ENCODE measurements around the gene AADAC. TPM values are rescaled to one million over a fixed set of nuclear protein-coding genes. Genes with fewer than 3 reads are reported as not detected.
"Not testable (repeated sequence)": the region's sequence is repeated elsewhere in the genome, so short reads cannot be mapped to it uniquely, and the experiment has no call there.

The AADAC gene
- total and polyA plus RNA-seq, 2 donors (not counting 1 experiment from before 2014, with no cell fraction given): 0.17 TPM; not detected in 1

DNA sequence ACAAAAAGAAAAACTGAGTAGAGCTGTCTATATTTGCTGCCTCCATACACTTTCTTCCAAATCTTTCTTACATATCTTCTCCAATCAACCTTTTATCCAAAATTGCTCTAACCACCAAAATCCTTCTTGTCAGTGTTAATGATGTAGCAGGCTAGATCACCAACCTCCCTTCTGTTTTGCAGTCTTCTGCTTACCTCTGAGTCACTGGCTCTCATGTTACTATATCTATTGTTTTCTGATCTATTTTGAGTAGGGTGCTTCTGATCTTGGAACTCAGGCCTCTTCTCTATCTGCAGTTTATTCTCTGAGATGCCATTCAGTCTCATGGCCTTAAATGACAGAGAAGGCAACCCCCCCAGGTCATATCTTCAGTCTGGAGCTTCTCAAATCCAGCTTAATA is 26.3 kb upstream of the AADAC start:
- no peak overlapping the region for H3K4me3 ChIP-seq (replicated peaks in 1 of 4; ENCODE audit: control extremely low read depth in 1 of 4, insufficient read depth in 1 of 4, low read depth in 3 of 4, low read length in 4 of 4)
- H3K27ac ChIP-seq (ENCODE audit: insufficient read depth, low read length): no peak overlapping the region
- H3K27me3 ChIP-seq (ENCODE audit: control insufficient read depth, insufficient read depth, low read length): no peaks in the 10 kb centered on the region
- no peak overlapping the region for H2AFZ ChIP-seq (ENCODE audit: low read length)
- H3K9ac ChIP-seq (ENCODE audit: insufficient read depth, low read length): no peak overlapping the region
- no peaks in the 10 kb centered on the region for H3K36me3 ChIP-seq (ENCODE audit: control insufficient read depth, insufficient read depth, low read length)
- no peaks in the 10 kb centered on the region for H3K4me1 ChIP-seq (ENCODE audit: control insufficient read depth, extremely low read depth, insufficient read depth, low read length)
- H3K9me3 ChIP-seq (ENCODE audit: control insufficient read depth, insufficient read depth, low read depth, low read length): no peaks in the 10 kb centered on the region
- TF ChIP-seq EZH2 (IDR thresholded peaks at IDR 0.05; ENCODE audit: low read length, missing control alignments): no peak
- TF ChIP-seq, protein P1, sequence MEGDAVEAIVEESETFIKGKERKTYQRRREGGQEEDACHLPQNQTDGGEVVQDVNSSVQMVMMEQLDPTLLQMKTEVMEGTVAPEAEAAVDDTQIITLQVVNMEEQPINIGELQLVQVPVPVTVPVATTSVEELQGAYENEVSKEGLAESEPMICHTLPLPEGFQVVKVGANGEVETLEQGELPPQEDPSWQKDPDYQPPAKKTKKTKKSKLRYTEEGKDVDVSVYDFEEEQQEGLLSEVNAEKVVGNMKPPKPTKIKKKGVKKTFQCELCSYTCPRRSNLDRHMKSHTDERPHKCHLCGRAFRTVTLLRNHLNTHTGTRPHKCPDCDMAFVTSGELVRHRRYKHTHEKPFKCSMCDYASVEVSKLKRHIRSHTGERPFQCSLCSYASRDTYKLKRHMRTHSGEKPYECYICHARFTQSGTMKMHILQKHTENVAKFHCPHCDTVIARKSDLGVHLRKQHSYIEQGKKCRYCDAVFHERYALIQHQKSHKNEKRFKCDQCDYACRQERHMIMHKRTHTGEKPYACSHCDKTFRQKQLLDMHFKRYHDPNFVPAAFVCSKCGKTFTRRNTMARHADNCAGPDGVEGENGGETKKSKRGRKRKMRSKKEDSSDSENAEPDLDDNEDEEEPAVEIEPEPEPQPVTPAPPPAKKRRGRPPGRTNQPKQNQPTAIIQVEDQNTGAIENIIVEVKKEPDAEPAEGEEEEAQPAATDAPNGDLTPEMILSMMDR (conservative IDR thresholded peaks at IDR 0.05 in 1 of 2, IDR thresholded peaks at IDR 0.05 in 1 of 2; ENCODE audit: low read depth in 1 of 2, low read length in 2 of 2): no peak
- no peaks in the 10 kb centered on the region for H4K20me1 ChIP-seq (ENCODE audit: control insufficient read depth, extremely low read depth, insufficient read depth, low read length)
- H3K79me2 ChIP-seq (ENCODE audit: control insufficient read depth, insufficient read depth, low read length): no peaks in the 10 kb centered on the region
- no peak overlapping the region for H3K4me2 ChIP-seq (ENCODE audit: extremely low read depth, insufficient read depth, low read length)
- DNase-seq (ENCODE audit: low read depth in 2 of 2): peak in 1 of 2 donors; percentile 48

DNA sequence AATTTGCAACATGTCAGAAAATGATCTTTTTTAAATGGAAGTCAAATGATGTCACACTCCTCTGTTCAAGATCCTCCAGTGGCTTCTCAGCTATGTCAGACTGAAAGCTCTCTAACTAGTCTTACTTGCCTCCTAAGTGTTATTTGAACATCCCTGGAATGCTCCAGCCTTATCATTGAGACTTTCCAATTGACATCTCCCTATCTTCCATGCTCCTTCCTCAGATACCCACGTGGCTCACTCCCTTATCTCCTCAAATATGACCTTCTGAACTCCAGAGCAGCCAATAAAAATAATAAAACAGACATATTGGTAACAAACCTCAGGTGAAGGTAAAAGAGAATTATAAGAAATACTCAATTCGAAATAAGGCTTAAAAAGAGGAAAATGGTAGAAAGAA is 25.5 kb upstream of the AADAC start:
- H3K4me2 ChIP-seq (ENCODE audit: extremely low read depth, insufficient read depth, low read length): no peak overlapping the region
- no peaks in the 10 kb centered on the region for H3K9me3 ChIP-seq (ENCODE audit: control insufficient read depth, insufficient read depth, low read depth, low read length)
- H3K9ac ChIP-seq (ENCODE audit: insufficient read depth, low read length): no peak overlapping the region
- H4K20me1 ChIP-seq (ENCODE audit: control insufficient read depth, extremely low read depth, insufficient read depth, low read length): no peaks in the 10 kb centered on the region
- no peaks in the 10 kb centered on the region for H3K36me3 ChIP-seq (ENCODE audit: control insufficient read depth, insufficient read depth, low read length)
- no peak overlapping the region for H3K27ac ChIP-seq (ENCODE audit: insufficient read depth, low read length)
- TF ChIP-seq, protein P1 (conservative IDR thresholded peaks at IDR 0.05 in 1 of 2, IDR thresholded peaks at IDR 0.05 in 1 of 2; ENCODE audit: low read depth in 1 of 2, low read length in 2 of 2): no peak
- no peak for TF ChIP-seq EZH2 (IDR thresholded peaks at IDR 0.05; ENCODE audit: low read length, missing control alignments)
- no peak overlapping the region for H2AFZ ChIP-seq (ENCODE audit: low read length)
- no peak overlapping the region for H3K4me3 ChIP-seq (replicated peaks in 1 of 4; ENCODE audit: control extremely low read depth in 1 of 4, insufficient read depth in 1 of 4, low read depth in 3 of 4, low read length in 4 of 4)
- no peaks in the 10 kb centered on the region for H3K27me3 ChIP-seq (ENCODE audit: control insufficient read depth, insufficient read depth, low read length)
- no peaks in the 10 kb centered on the region for H3K79me2 ChIP-seq (ENCODE audit: control insufficient read depth, insufficient read depth, low read length)
- DNase-seq (ENCODE audit: low read depth in 2 of 2): no peak
- H3K4me1 ChIP-seq (ENCODE audit: control insufficient read depth, extremely low read depth, insufficient read depth, low read length): no peaks in the 10 kb centered on the region

DNA sequence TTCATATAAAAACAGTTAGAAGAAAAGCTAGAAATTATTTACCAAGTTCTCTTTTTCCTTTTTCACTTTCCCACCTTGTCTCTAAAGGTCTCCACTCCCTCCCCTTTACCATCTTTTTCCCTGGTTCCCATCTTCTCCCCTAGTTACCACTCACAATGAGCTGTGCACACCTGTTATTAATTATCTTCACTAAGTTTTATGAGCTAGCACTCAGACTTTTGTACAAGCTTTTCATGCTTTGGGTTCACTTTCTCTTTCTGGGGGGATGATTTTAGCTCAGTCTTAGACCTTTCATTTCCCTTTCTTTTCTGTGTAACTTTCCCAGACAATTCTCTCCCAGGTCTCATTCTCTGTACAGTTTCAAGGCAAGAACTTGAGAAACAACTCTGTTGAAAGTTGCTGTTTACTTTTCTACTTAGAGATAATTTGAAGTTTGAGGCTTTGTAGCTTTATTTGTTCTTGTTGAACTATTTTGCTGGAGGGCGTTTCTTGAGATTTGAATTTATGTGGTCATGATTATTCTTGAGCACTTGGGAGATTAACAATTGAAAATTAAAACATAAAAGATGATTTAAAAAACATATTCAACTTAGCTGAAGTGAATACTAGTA is 24.0 kb upstream of the AADAC start:
- Histone ChIP-seq H4K20me1 (ENCODE audit: control insufficient read depth, extremely low read depth, insufficient read depth, low read length) (no peaks in the 10 kb centered on the region), H3K4me1 (ENCODE audit: control insufficient read depth, extremely low read depth, insufficient read depth, low read length) (no peaks in the 10 kb centered on the region), H2AFZ (ENCODE audit: low read length) (no peak overlapping the region), H3K9me3 (ENCODE audit: control insufficient read depth, insufficient read depth, low read depth, low read length) (no peaks in the 10 kb centered on the region), H3K36me3 (ENCODE audit: control insufficient read depth, insufficient read depth, low read length) (no peaks in the 10 kb centered on the region), H3K9ac (ENCODE audit: insufficient read depth, low read length) (no peak overlapping the region), H3K4me2 (ENCODE audit: extremely low read depth, insufficient read depth, low read length) (no peak overlapping the region), H3K4me3 (replicated peaks in 1 of 4; ENCODE audit: control extremely low read depth in 1 of 4, insufficient read depth in 1 of 4, low read depth in 3 of 4, low read length in 4 of 4) (no peak overlapping the region), H3K79me2 (ENCODE audit: control insufficient read depth, insufficient read depth, low read length) (no peaks in the 10 kb centered on the region), H3K27me3 (ENCODE audit: control insufficient read depth, insufficient read depth, low read length) (no peaks in the 10 kb centered on the region), H3K27ac (ENCODE audit: insufficient read depth, low read length) (no peak overlapping the region)
- TF ChIP-seq, protein P1 (conservative IDR thresholded peaks at IDR 0.05 in 1 of 2, IDR thresholded peaks at IDR 0.05 in 1 of 2; ENCODE audit: low read depth in 1 of 2, low read length in 2 of 2): no peak
- TF ChIP-seq EZH2 (IDR thresholded peaks at IDR 0.05; ENCODE audit: low read length, missing control alignments): no peak
- no peak for DNase-seq (ENCODE audit: low read depth in 2 of 2)

DNA sequence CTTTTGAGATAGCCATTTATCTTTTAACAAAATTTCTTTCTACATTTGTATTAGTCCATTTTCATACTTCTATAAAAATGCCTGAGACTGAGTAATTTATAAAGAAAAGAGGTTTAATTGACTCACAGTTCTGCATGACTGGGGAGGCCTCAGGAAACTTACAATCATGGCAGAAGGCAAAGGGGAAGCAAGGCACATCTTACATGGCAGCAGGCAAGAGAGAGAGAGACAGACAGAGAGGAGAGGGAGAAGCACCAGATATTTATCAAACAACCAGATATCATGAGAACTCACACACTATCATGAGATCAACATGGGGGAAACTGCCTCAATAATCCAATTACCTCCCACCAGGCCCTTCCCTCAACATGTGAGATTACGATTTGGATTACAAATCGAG is 23.2 kb upstream of the AADAC start:
- H3K9ac ChIP-seq (ENCODE audit: insufficient read depth, low read length); DNase-seq (ENCODE audit: low read depth in 2 of 2): not testable (repeated sequence)

More for the DNA sequence above, 23.2 kb upstream of the AADAC start:
- not testable (repeated sequence) for H3K4me1 ChIP-seq (ENCODE audit: control insufficient read depth, extremely low read depth, insufficient read depth, low read length); H2AFZ ChIP-seq (ENCODE audit: low read length); H4K20me1 ChIP-seq (ENCODE audit: control insufficient read depth, extremely low read depth, insufficient read depth, low read length); H3K36me3 ChIP-seq (ENCODE audit: control insufficient read depth, insufficient read depth, low read length); H3K79me2 ChIP-seq (ENCODE audit: control insufficient read depth, insufficient read depth, low read length); H3K9me3 ChIP-seq (ENCODE audit: control insufficient read depth, insufficient read depth, low read depth, low read length); H3K27ac ChIP-seq (ENCODE audit: insufficient read depth, low read length); H3K4me2 ChIP-seq (ENCODE audit: extremely low read depth, insufficient read depth, low read length); H3K4me3 ChIP-seq (replicated peaks in 1 of 4; ENCODE audit: control extremely low read depth in 1 of 4, insufficient read depth in 1 of 4, low read depth in 3 of 4, low read length in 4 of 4); H3K27me3 ChIP-seq (ENCODE audit: control insufficient read depth, insufficient read depth, low read length)
